Mononuclear cell (primary cell): Measurements from ENCODE around the gene NFAM1. TPM values are rescaled to one million over a fixed set of nuclear protein-coding genes. Genes with fewer than 3 reads are reported as not detected.
A peak's percentile ranks its signal among the peaks of the same experiment; 100 is the strongest.

ENCODE experiments used
- H3K27me3 ChIP-seq: 2 replicates; pipeline ENCODE4 v1.6.0; 2011; ENCODE audit warnings: low read length, control low read depth; ENCODE audit not compliant: insufficient read depth
- H3K4me1 ChIP-seq: 2 replicates; pipeline ENCODE4 v1.5.1; 2011; ENCODE audit warnings: mild to moderate bottlenecking, low read length, control low read depth; ENCODE audit not compliant: insufficient read depth
- H3K4me3 ChIP-seq: 2 replicates; pipeline ENCODE4 v1.5.1; 2011; ENCODE audit warnings: mild to moderate bottlenecking, low read length, moderate library complexity
- H3K9me3 ChIP-seq: 2 replicates; pipeline ENCODE4 v1.5.1; 2011; ENCODE audit warnings: low read depth, mild to moderate bottlenecking, control low read depth, low read length
- total RNA-seq: library from RNA; depleted of rRNA; stranded (reverse); fragments of >200 nt; gene quantifications from one replicate; pipeline ENCODE4 v1.2.3, GENCODE V29; 2012

NFAM1 gene
- total RNA-seq, 1 donor, result 14.2 TPM

DNA sequence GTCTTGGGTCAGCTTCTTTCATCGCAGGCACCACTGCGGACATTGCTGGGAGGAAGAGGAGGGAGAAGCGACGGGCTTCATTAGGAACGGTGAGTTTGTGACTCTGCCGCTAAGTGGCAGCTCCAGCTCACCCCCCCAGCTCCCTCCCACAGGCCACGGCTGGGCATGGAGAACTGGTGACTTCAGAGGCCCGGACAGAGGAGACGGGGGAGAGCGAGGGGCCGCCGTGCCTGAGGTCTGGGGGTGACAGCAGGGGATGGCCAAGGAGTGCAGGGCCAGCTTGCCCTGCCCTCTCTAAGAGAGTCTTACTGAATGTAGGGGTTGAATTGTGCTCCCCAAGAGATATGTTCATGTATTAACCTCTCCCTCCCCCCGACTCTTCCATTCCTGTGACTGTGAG lies 13.9 kb upstream of the NFAM1 start:
- Histone ChIP-seq H3K4me3 (no peak overlapping the region), H3K9me3 (no peaks in the 10 kb centered on the region), H3K27me3 (no peaks in the 10 kb centered on the region), H3K4me1 (peaks cover 28% of the 10 kb centered on the region)

- Histone ChIP-seq H3K4me1 (peaks cover 46% of the 10 kb centered on the region), H3K4me3 (peak overlapping the region; percentile 14), H3K9me3 (no peaks in the 10 kb centered on the region), H3K27me3 (no peaks in the 10 kb centered on the region)
These were observed 12.1 kb upstream of the NFAM1 start for GRCh38 chr22:42444077-42444904.

- peaks cover 54% of the 10 kb centered on the region for H3K4me1 ChIP-seq
- no peak overlapping the region for H3K4me3 ChIP-seq
- no peaks in the 10 kb centered on the region for H3K9me3 ChIP-seq
- H3K27me3 ChIP-seq, result no peaks in the 10 kb centered on the region
These were observed 11.3 kb upstream of the NFAM1 start for GRCh38 chr22:42443240-42444076.

- Histone ChIP-seq H3K27me3 (no peaks in the 10 kb centered on the region), H3K4me1 (peaks cover 60% of the 10 kb centered on the region), H3K9me3 (no peaks in the 10 kb centered on the region), H3K4me3 (no peak overlapping the region)
These were observed 10.5 kb upstream of the NFAM1 start for GRCh38 chr22:42442748-42443147.

DNA sequence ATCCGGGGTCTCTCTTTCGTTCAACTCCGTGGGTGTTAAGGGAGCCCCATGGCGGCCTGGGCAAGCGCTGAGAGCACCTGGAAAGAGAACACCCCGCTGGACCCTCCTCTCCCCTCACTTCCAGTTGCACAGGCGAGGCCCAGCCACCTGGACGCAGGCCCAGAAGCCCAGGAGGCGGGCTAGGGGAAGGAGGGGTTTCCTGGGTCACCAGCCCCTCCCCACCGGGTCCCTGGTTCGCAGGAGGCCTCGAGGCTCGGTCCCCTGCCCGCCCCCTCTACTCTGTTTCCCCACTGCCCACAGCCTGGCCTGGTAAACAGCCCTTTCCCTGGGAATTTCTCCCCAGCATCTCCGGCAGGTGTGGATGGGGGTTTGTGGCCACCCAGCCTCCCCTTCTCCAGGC lies 8.5 kb upstream of the NFAM1 start:
- H3K4me1 ChIP-seq, result peaks cover 81% of the 10 kb centered on the region
- no peaks in the 10 kb centered on the region for H3K27me3 ChIP-seq
- H3K9me3 ChIP-seq, result no peaks in the 10 kb centered on the region
- H3K4me3 ChIP-seq, result no peak overlapping the region

- Histone ChIP-seq H3K9me3 (no peaks in the 10 kb centered on the region), H3K27me3 (no peaks in the 10 kb centered on the region), H3K4me3 (no peak overlapping the region), H3K4me1 (peaks cover 84% of the 10 kb centered on the region)
These were observed 7.8 kb upstream of the NFAM1 start for GRCh38 chr22:42439821-42440674.

DNA sequence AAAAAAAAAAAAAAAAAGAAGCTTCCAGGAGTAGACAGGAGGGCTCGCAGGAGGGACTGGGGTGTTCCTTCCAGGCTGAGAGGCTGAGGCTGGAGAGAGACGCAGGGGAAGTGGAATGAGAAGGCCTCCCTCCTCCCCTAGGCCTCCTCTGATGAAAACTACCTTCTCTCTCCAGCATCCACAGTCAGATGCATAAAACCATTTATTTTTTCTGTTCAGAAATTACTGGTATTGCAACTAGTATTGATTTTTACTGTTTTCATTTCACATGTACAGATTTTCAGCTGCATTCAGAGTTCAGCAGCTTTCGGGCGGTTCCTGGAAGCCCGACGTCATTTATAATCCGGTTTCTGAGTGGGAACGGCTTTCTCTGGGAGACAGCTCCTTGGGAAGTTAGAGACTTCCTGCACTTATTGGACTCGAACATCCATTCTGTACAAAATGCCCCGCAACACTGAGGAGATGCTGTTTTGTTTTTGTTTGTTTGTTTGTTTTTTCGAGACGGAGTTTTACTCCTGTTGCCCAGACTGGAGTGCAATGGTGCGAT lies 6.9 kb upstream of the NFAM1 start:
- Histone ChIP-seq H3K4me1 (peaks cover 84% of the 10 kb centered on the region), H3K9me3 (no peaks in the 10 kb centered on the region), H3K27me3 (no peaks in the 10 kb centered on the region), H3K4me3 (no peak overlapping the region)

- H3K4me3 ChIP-seq, result no peak overlapping the region
- no peaks in the 10 kb centered on the region for H3K27me3 ChIP-seq
- no peaks in the 10 kb centered on the region for H3K9me3 ChIP-seq
- peaks cover 81% of the 10 kb centered on the region for H3K4me1 ChIP-seq
These were observed 6.1 kb upstream of the NFAM1 start for GRCh38 chr22:42438293-42438650.

DNA sequence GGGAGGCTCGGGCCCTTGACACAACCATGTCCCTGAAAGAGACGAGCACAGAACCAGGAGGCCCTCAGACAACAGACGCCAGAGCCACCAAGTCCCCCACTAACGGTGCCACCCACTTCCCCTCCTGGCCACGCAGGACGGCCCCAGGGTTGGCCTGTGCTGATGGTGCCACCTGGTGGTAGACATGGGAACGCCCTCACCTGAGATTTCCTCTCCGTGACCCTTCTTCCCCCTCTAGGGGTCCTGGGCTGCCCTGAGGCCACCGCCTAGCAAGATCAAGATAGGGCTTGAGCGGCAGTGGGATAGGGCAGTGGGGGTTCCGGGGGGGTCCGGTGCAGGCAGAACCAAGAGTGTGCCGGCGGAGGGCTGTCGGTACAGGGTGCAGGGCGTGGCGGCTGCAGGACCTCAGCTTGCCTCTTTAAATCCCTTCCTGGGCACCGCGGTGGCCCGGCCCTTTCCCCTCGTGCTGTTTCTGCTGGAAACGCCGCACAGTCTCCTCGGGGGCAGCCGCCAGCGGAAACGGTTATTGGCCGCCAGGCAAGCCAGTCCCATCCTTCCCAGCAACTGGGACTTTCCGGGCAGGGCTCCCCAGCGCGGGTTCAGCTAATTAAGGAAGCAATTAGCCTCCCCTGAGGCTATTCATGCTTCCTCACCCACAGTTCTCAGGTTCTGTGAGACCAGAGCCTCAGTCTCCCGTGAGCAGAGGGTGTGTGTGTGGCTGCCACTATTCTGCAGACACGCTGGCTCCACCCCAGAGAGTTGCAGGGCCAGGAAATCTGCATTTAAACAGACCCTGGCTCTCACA lies 5.5 kb upstream of the NFAM1 start:
- Histone ChIP-seq H3K9me3 (no peaks in the 10 kb centered on the region), H3K4me3 (peak overlapping the region; percentile 37), H3K4me1 (peaks cover 86% of the 10 kb centered on the region), H3K27me3 (no peaks in the 10 kb centered on the region)

DNA sequence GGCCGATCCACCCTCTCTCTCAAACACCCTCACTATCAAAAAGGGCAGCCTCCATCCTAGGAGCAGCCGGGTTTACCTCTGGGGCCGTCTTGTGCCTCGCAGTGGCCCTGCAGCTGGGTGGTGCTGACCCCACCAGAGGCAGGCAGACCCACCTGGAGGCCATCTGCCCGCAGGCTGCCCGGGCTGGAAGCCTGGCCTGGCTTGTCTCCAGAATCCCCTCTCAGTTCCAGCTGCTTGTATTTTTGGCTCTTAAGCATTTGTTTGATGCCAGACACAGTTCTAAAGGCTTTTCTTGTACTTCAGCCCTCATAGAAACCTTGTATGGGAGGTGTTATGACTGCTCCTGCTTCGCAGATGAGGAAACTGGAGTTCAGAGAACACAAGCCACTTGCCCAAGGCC lies 4.2 kb upstream of the NFAM1 start:
- Histone ChIP-seq H3K9me3 (no peaks in the 10 kb centered on the region), H3K27me3 (no peaks in the 10 kb centered on the region), H3K4me3 (no peak overlapping the region), H3K4me1 (peaks cover 87% of the 10 kb centered on the region)

- Histone ChIP-seq H3K4me1 (peaks cover 79% of the 10 kb centered on the region), H3K9me3 (no peaks in the 10 kb centered on the region), H3K27me3 (no peaks in the 10 kb centered on the region), H3K4me3 (no peak overlapping the region)
These were observed 2.7 kb upstream of the NFAM1 start for GRCh38 chr22:42434748-42435425.

DNA sequence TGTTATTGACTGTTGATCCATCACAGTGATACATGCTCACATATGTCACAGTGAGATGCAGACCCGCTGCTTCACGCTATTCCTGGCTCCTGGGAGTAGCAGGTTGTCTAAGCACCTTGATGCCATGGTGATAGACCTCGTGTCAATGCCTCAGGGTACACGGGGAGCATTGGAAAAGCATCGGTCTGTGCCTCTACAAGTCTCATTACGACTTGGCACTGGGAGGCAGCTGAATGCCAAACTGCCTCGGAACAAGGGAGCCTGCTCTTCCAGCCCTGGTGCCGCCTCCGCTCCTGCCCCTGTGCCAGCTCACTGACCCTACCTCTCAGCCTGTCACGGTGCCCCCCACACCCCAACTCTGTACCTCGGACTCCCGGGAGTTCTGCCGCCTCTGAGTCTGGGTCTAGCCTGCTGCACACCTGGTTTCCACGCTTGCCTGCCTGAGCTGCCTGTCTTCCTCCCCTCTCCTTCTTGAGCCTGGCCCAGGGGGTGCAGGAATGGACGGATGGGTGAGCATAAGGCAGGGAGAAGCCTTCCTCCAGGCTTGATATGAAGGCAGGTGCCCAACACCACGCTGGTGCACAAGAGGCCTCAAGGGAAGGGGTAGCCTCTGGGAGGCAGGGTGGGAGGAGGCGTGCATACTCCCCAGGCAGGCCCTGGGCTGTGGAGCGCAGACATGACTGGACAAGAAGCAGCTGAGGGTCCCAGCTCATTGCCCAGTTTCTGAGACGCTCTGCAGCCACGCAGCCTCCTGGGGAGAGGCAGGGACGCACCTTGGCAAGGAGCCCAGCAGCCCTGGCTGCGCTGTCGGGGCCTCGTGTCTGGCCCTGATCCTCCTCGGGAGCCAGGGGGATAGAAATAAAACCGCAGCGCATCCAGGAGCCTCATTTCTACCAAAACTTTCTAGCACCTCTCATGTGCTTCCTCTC lies 1.8 kb upstream of the NFAM1 start:
- no peak overlapping the region for H3K4me3 ChIP-seq

GRCh38 chr22:42432818-42433217 lies 615 bp upstream of the NFAM1 start:
- Histone ChIP-seq H3K9me3 (no peaks in the 10 kb centered on the region), H3K27me3 (no peaks in the 10 kb centered on the region), H3K4me1 (peaks cover 66% of the 10 kb centered on the region), H3K4me3 (peak overlapping the region; percentile 70)

More for the DNA sequence above, 1.8 kb upstream of the NFAM1 start:
- peaks cover 75% of the 10 kb centered on the region for H3K4me1 ChIP-seq
- no peaks in the 10 kb centered on the region for H3K27me3 ChIP-seq
- no peaks in the 10 kb centered on the region for H3K9me3 ChIP-seq
